Upper lobe of left lung (tissue), 6 donors: ENCODE data around the gene KITLG. TPM values are rescaled to one million over a fixed set of nuclear protein-coding genes. Genes with fewer than 3 reads are reported as not detected.
A peak's percentile ranks its signal among the peaks of the same experiment; 100 is the strongest.

Source experiments
- ATAC-seq, 2 donors: fragments of 200-7000 bp; cut with Tn5 transposase; one replicate each; pipeline ENCODE4 v1.9.1; 2022; ENCODE audit warnings: mild to moderate bottlenecking in 2 of 2, moderate library complexity in 2 of 2; ENCODE audit not compliant: low FRiP score in 2 of 2
- DNase-seq, 2 donors: peaks; one replicate each; pipeline ENCODE4 v3.0.0-alpha.2; 2019 to 2020
- H3K27ac ChIP-seq, 4 donors: fragments of 200-600 bp; sonication (generic); one replicate each; pipeline ENCODE4 v1.5.1; 2016 to 2019
- H3K27me3 ChIP-seq, 4 donors: fragments of 200-600 bp; sonication (generic); one replicate each; pipeline ENCODE4 v1.5.1; 2017 to 2019
- H3K36me3 ChIP-seq, 4 donors: fragments of 200-600 bp; sonication (generic); one replicate each; pipeline ENCODE4 v1.5.1; 2016 to 2019
- H3K4me1 ChIP-seq, 4 donors: fragments of 200-600 bp; sonication (generic); one replicate each; pipeline ENCODE4 v1.5.1; 2018 to 2019
- H3K4me3 ChIP-seq, 4 donors: fragments of 200-600 bp; sonication (generic); one replicate each; pipeline ENCODE4 v1.5.1; 2017 to 2019; ENCODE audit warnings: mild to moderate bottlenecking in 2 of 4, moderate library complexity in 1 of 4
- H3K9me3 ChIP-seq, 4 donors: fragments of 200-600 bp; sonication (generic); one replicate each; pipeline ENCODE4 v1.5.1; 2018 to 2019
- EP300 ChIP-seq, 4 donors: sonication (generic); formaldehyde crosslinking; IDR thresholded peaks; one replicate each; pipeline ENCODE4 v1.5.1; 2017; ENCODE audit warnings: antibody characterized with exemption in 4 of 4, control low read depth in 2 of 4
- POLR2A ChIP-seq, 4 donors: fragments of 450-650 bp; IDR thresholded peaks; one replicate each; pipeline ENCODE4 v1.5.1; 2016 to 2017; ENCODE audit warnings: antibody characterized with exemption in 4 of 4, mild to moderate bottlenecking in 2 of 4
- POLR2AphosphoS5 ChIP-seq, 2 donors: sonication (generic); formaldehyde crosslinking; IDR thresholded peaks; one replicate each; pipeline ENCODE4 v1.5.1; 2017; ENCODE audit warnings: antibody characterized with exemption in 2 of 2
- WGBS, 2 donors: methylation state at CpG; one replicate each; pipeline ENCODE4 v1.1.5; 2017 to 2018; 5-methylcytosine and 5-hydroxymethylcytosine counted together
- total RNA-seq, 6 donors: library from RNA; depleted of rRNA in 4 of 6; stranded (reverse); fragments of >200 nt in 4 of 6; gene quantifications; one replicate each; pipeline versions ENCODE4 v1.1.0 to v1.2.1, GENCODE V29; 2016 to 2021
- TF ChIP-seq, protein P1 (sequence below), 6 experiments: fragments of 450-650 bp in 4 of 6; fragments of 200-600 bp in 2 of 6; sonication (generic) in 2 of 6; IDR thresholded peaks; one replicate each; pipeline ENCODE4 v1.5.1; 2016 to 2019; ENCODE audit warnings: antibody characterized with exemption in 6 of 6
- donor health status: DM: no; HTN: no; CAD: no; lungs with moderate emphysema.
- donor health status: DM: no; HTN: yes; CAD: no; lungs with severe emphysema.

The KITLG gene
- total RNA-seq, 6 donors from 2014 or later, result 10.2 to 72.7 (median 36.6) TPM

DNA sequence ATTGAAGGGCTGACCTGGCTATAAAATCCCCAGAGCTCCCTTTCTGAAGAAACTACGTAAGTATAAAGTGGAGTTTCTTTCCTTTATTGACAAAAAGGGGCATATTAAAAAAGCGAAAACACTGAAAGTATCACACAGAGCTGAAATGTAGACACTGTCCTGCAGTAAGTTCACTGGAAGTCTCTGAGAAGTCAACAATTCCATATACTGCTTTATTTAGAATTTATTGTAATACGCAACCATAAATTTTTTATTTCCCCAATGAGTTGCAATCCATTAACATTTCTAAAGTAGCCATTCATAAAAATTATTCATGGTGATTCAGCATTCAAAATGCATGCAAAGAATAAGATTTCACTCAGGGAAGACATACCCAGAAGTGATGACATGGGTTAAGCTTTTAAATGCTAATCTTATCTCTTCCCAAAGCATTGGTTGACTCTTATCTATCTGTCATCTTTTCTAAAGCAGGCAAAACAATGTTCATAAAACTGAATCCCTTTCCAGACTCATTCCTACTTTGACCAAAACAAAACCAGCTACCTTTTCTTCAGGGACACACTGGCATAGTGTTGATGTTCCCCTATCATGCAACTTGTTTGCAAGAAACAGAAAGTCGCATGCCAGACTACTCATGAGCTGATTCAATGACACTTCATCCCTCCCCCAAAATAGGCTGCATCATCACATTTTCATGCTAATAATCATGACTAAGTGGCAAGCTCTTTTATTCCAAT lies 17.3 kb downstream of the KITLG start:
- Histone ChIP-seq H3K9me3 (no peaks in the 10 kb centered on the region), H3K27me3 (no peaks in the 10 kb centered on the region), H3K4me1 (peaks cover 19 to 48% (median 33%) of the 10 kb centered on the region in 4 donors), H3K4me3 (no peak overlapping the region), H3K36me3 (no peaks in the 10 kb centered on the region), H3K27ac (peak overlapping the region in 1 of 4 donors; percentile 19)
- TF ChIP-seq POLR2A (IDR thresholded peaks at IDR 0.05) (no peak), EP300 (IDR thresholded peaks at IDR 0.05) (no peak), POLR2AphosphoS5 (IDR thresholded peaks at IDR 0.05) (no peak)
- TF ChIP-seq, protein P1, sequence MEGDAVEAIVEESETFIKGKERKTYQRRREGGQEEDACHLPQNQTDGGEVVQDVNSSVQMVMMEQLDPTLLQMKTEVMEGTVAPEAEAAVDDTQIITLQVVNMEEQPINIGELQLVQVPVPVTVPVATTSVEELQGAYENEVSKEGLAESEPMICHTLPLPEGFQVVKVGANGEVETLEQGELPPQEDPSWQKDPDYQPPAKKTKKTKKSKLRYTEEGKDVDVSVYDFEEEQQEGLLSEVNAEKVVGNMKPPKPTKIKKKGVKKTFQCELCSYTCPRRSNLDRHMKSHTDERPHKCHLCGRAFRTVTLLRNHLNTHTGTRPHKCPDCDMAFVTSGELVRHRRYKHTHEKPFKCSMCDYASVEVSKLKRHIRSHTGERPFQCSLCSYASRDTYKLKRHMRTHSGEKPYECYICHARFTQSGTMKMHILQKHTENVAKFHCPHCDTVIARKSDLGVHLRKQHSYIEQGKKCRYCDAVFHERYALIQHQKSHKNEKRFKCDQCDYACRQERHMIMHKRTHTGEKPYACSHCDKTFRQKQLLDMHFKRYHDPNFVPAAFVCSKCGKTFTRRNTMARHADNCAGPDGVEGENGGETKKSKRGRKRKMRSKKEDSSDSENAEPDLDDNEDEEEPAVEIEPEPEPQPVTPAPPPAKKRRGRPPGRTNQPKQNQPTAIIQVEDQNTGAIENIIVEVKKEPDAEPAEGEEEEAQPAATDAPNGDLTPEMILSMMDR (IDR thresholded peaks at IDR 0.05), result no peak
- no peak for ATAC-seq
- DNase-seq, result no peak
- WGBS, 2 donors, result 81 to 95% methylated on average over 4 of the region's 4 CpGs

DNA sequence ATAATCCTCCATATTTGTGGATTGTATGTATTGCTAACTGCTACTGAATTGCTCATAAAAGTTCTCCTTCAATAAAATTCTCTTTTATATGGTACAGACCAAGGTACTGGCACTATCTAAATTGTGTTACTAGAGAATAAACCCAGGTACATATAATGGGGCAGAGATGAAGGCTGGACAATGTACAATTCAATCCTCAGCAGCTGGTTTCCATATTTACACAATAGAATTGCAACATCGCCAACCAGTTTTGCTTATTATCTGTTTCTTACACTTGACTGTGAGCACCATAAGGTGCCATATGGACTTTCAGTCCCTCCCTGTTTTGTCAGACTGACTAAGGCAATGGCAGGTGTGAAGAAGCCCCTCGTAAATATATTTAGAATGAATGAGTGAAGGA lies 18.1 kb downstream of the KITLG start:
- ATAC-seq (no peak), DNase-seq (no peak)
- Histone ChIP-seq H3K4me1 (peaks cover 12 to 48% (median 30%) of the 10 kb centered on the region in 4 donors), H3K27ac (peak overlapping the region in 1 of 4 donors; percentile 19), H3K4me3 (no peak overlapping the region), H3K27me3 (no peaks in the 10 kb centered on the region), H3K9me3 (no peaks in the 10 kb centered on the region), H3K36me3 (no peaks in the 10 kb centered on the region)
- no peak for TF ChIP-seq POLR2A (IDR thresholded peaks at IDR 0.05)
- TF ChIP-seq POLR2AphosphoS5 (IDR thresholded peaks at IDR 0.05), result no peak
- TF ChIP-seq EP300 (IDR thresholded peaks at IDR 0.05), result no peak
- TF ChIP-seq, protein P1 (IDR thresholded peaks at IDR 0.05), result no peak
- WGBS, 2 donors, result 88 to 92% methylated on average over 2 of the region's 2 CpGs

DNA sequence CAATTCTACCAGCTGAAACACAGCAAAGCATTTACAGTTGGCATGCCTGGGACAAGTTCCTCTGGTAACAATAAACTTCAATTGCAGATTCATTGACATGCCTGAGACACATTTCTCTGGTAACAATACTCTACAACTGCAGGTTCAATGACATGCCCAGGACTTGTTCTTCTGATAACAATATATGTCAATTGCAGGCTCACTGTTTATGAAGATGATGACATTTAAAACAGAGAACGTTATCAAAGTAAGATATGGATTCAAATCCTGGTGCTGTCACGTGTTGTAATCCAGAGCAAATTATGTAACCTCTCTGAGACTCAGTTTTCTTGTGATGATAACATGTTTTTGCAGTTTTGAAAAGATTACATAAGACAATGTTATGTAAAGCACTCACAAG lies 20.5 kb downstream of the KITLG start:
- Histone ChIP-seq H3K4me1 (peaks cover 5 to 40% (median 21%) of the 10 kb centered on the region in 4 donors), H3K4me3 (no peak overlapping the region), H3K27ac (peak overlapping the region in 3 of 4 donors; percentile 26 to 69 (median 28)), H3K27me3 (no peaks in the 10 kb centered on the region), H3K9me3 (no peaks in the 10 kb centered on the region), H3K36me3 (no peaks in the 10 kb centered on the region)
- TF ChIP-seq POLR2A (IDR thresholded peaks at IDR 0.05) (no peak), POLR2AphosphoS5 (IDR thresholded peaks at IDR 0.05) (no peak), EP300 (IDR thresholded peaks at IDR 0.05) (no peak)
- TF ChIP-seq, protein P1 (IDR thresholded peaks at IDR 0.05), result no peak
- 41 to 54% methylated on average over 2 of the region's 2 CpGs for WGBS, 2 donors
- no peak for DNase-seq
- ATAC-seq, result no peak

DNA sequence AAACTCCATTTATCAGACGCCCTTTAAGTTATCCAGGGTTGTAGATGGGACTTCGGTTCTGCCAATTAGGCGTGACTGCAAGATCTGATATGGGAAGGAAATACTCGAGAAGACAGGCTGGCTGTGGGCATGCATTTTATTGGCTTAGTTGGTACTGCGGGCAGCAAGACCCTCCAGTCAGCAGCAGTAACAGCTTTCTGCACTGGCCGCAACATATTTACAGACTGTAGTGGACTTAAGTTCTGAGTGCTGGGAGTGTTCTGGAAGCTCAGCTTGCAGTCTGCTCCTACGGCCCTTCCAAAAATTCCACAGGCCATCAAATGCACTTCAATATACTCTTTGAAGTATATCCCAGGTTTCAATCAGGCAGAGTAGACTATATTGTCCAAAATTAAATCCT lies 21.1 kb downstream of the KITLG start:
- H3K27me3 ChIP-seq, result no peaks in the 10 kb centered on the region
- no peak overlapping the region for H3K4me3 ChIP-seq
- WGBS, 2 donors, result 54 to 72% methylated on average over 7 of the region's 7 CpGs
- ATAC-seq, result peak in 1 of 2 donors; percentile 66
- DNase-seq, result peak in 1 of 2 donors; percentile 48
- peak overlapping the region; percentile 1 to 69 (median 44) for H3K27ac ChIP-seq
- TF ChIP-seq EP300 (IDR thresholded peaks at IDR 0.05), result no peak
- TF ChIP-seq POLR2A (IDR thresholded peaks at IDR 0.05), result no peak
- TF ChIP-seq POLR2AphosphoS5 (IDR thresholded peaks at IDR 0.05), result no peak
- TF ChIP-seq, protein P1 (IDR thresholded peaks at IDR 0.05), result no peak
- peaks cover 9 to 46% (median 23%) of the 10 kb centered on the region in 4 donors for H3K4me1 ChIP-seq
- no peaks in the 10 kb centered on the region for H3K36me3 ChIP-seq
- H3K9me3 ChIP-seq, result no peaks in the 10 kb centered on the region
